ENCODE data around the gene NPY4R2. TPM values are rescaled to one million over a fixed set of nuclear protein-coding genes. Genes with fewer than 3 reads are reported as not detected.
"Not testable (repeated sequence)": the region's sequence is repeated elsewhere in the genome, so short reads cannot be mapped to it uniquely, and the experiment has no call there.

NPY4R2 gene
- total RNA-seq, 2 donors from 2014 or later: not detected

DNA sequence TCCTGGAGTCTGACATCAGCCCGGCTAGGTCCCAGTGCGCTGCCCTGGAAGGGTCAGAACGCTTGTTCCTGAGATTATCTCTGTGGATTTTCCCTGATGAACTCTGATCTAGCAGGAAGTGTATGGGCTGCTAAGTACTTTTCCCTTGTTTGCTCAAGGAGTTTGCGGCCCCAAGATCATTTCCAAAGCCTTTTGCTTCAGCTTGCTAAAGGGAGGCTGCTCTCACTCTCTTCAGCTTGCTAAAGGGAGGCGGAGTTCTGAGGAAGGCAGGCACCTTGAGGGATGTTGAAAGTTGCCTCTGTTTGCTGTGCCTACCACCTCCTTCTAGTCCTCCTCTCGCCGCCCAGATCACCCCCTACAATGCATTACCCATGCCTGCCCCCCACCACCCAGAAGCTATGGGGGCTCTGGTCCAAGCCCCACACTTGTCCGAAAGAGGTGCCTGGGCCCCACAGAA is 18.3 kb downstream of the NPY4R2 start:
- intact Hi-C loops (cut with DNase I); H3K4me1 ChIP-seq; H3K27ac ChIP-seq; H3K27me3 ChIP-seq; ATAC-seq; H3K36me3 ChIP-seq (replicated peaks in 1 of 2; ENCODE audit: insufficient read depth in 1 of 2, low read depth in 2 of 2); DNase-seq; H3K4me3 ChIP-seq; H3K9me3 ChIP-seq: not testable (repeated sequence)
- 50 to 95% methylated on average over 3 to 6 of the region's 8 CpGs for WGBS, 2 donors

DNA sequence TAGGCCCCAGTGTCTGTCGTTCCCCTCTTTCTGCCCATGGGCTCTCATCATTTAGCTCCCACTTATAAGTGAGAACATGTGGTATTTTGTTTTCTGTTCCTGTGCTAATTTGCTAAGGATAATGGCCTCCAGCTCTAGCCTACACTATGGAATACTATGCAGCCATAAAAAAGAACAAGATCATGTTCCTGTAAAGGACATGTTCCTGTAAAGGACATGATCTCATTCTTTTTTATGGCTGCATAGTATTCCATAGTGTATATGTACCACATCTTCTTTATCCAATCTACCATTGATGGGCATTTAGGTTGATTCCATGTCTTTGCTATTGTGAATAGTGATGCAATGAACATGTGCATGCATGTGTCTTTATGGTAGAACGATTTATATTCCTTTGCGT is 19.2 kb downstream of the NPY4R2 start:
- H3K27me3 ChIP-seq; H3K4me1 ChIP-seq; DNase-seq; intact Hi-C loops (cut with DNase I); H3K4me3 ChIP-seq; ATAC-seq; H3K27ac ChIP-seq; H3K36me3 ChIP-seq (replicated peaks in 1 of 2; ENCODE audit: insufficient read depth in 1 of 2, low read depth in 2 of 2); H3K9me3 ChIP-seq: not testable (repeated sequence)
- WGBS, 2 donors: 83 to 100% methylated on average over 1 of the region's 3 CpGs

DNA sequence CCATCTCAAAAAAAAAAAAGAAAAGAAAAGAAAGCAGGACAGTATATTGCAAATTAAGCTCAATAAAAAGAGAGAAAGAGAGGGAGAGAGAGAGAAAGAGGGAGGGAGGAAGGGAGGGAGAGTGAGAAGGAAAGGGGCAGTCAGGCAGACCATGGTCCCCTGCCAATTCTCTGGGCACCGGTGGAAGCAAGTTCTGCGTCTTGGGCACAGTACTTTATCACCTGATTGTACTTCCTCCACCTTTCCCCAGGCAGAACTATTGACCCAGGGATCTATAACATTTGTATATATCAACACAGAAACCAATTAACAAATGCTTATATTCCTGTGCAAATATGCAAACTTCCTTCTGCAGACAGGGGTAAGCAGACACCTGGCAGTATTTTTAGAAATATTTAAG is 22.4 kb downstream of the NPY4R2 start:
- H3K9me3 ChIP-seq; H3K4me3 ChIP-seq; DNase-seq; H3K27me3 ChIP-seq; H3K4me1 ChIP-seq; ATAC-seq; H3K27ac ChIP-seq; H3K36me3 ChIP-seq (replicated peaks in 1 of 2; ENCODE audit: insufficient read depth in 1 of 2, low read depth in 2 of 2); intact Hi-C loops (cut with DNase I): not testable (repeated sequence)
- 14 to 18% methylated on average over 2 of the region's 2 CpGs for WGBS, 2 donors

GRCh38 chr10:47941379-47941778 is 22.9 kb downstream of the NPY4R2 start:
- intact Hi-C loops (cut with DNase I); H3K27ac ChIP-seq; H3K4me1 ChIP-seq; ATAC-seq; H3K36me3 ChIP-seq (replicated peaks in 1 of 2; ENCODE audit: insufficient read depth in 1 of 2, low read depth in 2 of 2); H3K9me3 ChIP-seq; DNase-seq; H3K4me3 ChIP-seq; H3K27me3 ChIP-seq: not testable (repeated sequence)
- WGBS, 2 donors: 39 to 73% methylated on average over 5 to 6 of the region's 6 CpGs

- intact Hi-C loops (cut with DNase I); DNase-seq; H3K4me3 ChIP-seq; H3K36me3 ChIP-seq (replicated peaks in 1 of 2; ENCODE audit: insufficient read depth in 1 of 2, low read depth in 2 of 2); H3K27ac ChIP-seq; H3K9me3 ChIP-seq; H3K4me1 ChIP-seq; H3K27me3 ChIP-seq: not testable (repeated sequence)
- ATAC-seq: peak; percentile 24
- WGBS, 2 donors: 27 to 44% methylated on average over 1 of the region's 8 CpGs
These were observed 24.0 kb downstream of the NPY4R2 start for GRCh38 chr10:47942351-47943019.

DNA sequence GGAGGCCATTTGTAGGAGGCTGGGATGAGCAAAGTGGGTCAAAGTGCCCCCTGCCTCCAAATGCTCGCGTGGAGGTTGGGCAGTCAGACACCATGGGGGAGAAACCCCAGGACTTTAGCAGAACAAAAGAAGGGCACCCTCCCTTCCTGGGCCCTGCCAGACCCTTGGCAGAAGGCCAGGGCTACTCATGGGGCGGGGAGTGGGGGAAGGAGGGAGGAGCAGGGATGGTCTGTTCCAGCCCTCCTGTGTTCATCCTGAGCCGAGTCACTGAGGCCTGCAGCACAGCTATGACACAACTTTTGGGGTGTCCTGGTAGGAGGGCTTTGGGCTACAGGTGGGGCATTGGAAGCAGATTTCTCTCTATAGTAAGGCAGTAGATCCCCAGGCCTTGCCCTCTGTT is 24.9 kb downstream of the NPY4R2 start:
- H3K4me1 ChIP-seq; H3K36me3 ChIP-seq (replicated peaks in 1 of 2; ENCODE audit: insufficient read depth in 1 of 2, low read depth in 2 of 2); H3K4me3 ChIP-seq; H3K27me3 ChIP-seq; H3K9me3 ChIP-seq; H3K27ac ChIP-seq; ATAC-seq; DNase-seq; intact Hi-C loops (cut with DNase I): not testable (repeated sequence)
- WGBS, 2 donors: no CpG with 5 or more reads among the region's 4 CpGs

DNA sequence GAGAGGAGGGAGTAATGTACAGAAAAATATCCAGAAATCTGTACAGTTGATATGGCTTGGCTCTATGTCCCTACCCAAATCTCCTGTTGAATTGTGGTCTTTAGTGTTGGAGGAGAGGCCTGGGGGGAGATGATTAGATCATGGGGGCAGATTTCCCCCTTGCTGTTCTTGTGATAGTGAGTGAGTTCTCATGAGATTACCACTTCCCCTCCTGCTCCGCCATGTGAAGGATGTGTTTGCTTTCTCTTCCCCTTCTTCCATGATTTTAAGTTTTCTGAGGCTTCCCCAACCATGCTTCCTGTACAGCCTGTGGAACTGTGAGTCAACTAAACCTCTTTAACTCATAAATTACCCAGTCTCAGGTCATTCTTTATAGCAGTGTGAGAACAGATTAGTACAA is 29.0 kb downstream of the NPY4R2 start:
- WGBS, 2 donors: 75 to 80% methylated on average over 1 of the region's 1 CpG
- ATAC-seq; H3K27me3 ChIP-seq; intact Hi-C loops (cut with DNase I); H3K36me3 ChIP-seq (replicated peaks in 1 of 2; ENCODE audit: insufficient read depth in 1 of 2, low read depth in 2 of 2); H3K4me3 ChIP-seq; H3K4me1 ChIP-seq; H3K27ac ChIP-seq; DNase-seq; H3K9me3 ChIP-seq: not testable (repeated sequence)

DNA sequence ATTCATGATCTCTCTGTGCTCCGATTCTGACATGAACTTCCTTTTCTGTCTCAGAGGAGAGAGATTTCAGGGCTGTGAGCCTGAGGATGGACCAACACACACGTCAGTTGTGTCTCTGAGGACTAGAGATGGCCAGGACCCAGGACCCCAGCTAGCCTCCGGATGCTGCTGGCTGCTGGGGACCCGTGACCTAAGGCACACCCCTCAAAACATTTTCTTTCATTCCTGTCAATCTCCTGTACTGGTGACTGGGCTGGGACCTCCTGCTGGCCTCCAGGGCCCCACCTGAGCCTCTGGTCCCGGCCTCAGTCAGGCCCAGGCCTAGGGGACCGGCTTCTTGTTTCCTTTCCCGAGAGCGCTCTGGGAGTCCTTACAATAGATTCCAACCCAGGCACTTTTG is 38.7 kb downstream of the NPY4R2 start:
- H3K27ac ChIP-seq; ATAC-seq; H3K27me3 ChIP-seq; DNase-seq; intact Hi-C loops (cut with DNase I); H3K4me3 ChIP-seq; H3K36me3 ChIP-seq (replicated peaks in 1 of 2; ENCODE audit: insufficient read depth in 1 of 2, low read depth in 2 of 2); H3K4me1 ChIP-seq; H3K9me3 ChIP-seq: not testable (repeated sequence)
- 73 to 80% methylated on average over 7 to 8 of the region's 8 CpGs for WGBS, 2 donors

GRCh38 chr10:47959677-47960076 is 41.2 kb downstream of the NPY4R2 start:
- ATAC-seq; H3K4me3 ChIP-seq; H3K4me1 ChIP-seq; H3K27ac ChIP-seq; H3K36me3 ChIP-seq (replicated peaks in 1 of 2; ENCODE audit: insufficient read depth in 1 of 2, low read depth in 2 of 2); H3K27me3 ChIP-seq; DNase-seq; H3K9me3 ChIP-seq; intact Hi-C loops (cut with DNase I): not testable (repeated sequence)
- WGBS, 2 donors: 72 to 83% methylated on average over 2 to 4 of the region's 5 CpGs

DNA sequence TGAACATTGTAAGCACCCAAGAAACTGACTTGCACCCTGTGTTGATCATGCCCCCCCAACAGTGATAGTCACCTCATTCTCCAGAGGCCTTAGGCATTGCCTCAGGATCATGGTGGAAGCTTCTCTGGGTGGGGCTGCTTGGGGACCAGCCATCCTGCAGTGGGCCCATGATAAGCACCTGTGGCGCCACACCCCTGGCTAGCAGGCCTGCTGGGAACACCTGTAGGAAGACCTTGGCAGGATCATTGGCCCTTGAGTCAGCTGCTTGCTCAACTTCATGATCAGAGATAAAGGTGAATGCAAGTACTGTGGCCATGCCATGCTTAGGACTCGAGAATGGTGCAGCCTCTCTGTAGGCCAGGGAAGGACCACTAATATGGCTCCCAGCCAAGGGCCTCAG is 42.2 kb downstream of the NPY4R2 start:
- DNase-seq; H3K4me3 ChIP-seq; H3K4me1 ChIP-seq; H3K9me3 ChIP-seq; H3K36me3 ChIP-seq (replicated peaks in 1 of 2; ENCODE audit: insufficient read depth in 1 of 2, low read depth in 2 of 2); intact Hi-C loops (cut with DNase I); ATAC-seq; H3K27ac ChIP-seq; H3K27me3 ChIP-seq: not testable (repeated sequence)
- WGBS, 2 donors: no CpG with 5 or more reads among the region's 2 CpGs

GRCh38 chr10:47962785-47963184 is 44.3 kb downstream of the NPY4R2 start:
- ATAC-seq; H3K27ac ChIP-seq; H3K36me3 ChIP-seq (replicated peaks in 1 of 2; ENCODE audit: insufficient read depth in 1 of 2, low read depth in 2 of 2); H3K4me3 ChIP-seq; DNase-seq; H3K4me1 ChIP-seq; H3K27me3 ChIP-seq; intact Hi-C loops (cut with DNase I); H3K9me3 ChIP-seq: not testable (repeated sequence)
- WGBS, 2 donors: no CpG with 5 or more reads among the region's 5 CpGs

DNA sequence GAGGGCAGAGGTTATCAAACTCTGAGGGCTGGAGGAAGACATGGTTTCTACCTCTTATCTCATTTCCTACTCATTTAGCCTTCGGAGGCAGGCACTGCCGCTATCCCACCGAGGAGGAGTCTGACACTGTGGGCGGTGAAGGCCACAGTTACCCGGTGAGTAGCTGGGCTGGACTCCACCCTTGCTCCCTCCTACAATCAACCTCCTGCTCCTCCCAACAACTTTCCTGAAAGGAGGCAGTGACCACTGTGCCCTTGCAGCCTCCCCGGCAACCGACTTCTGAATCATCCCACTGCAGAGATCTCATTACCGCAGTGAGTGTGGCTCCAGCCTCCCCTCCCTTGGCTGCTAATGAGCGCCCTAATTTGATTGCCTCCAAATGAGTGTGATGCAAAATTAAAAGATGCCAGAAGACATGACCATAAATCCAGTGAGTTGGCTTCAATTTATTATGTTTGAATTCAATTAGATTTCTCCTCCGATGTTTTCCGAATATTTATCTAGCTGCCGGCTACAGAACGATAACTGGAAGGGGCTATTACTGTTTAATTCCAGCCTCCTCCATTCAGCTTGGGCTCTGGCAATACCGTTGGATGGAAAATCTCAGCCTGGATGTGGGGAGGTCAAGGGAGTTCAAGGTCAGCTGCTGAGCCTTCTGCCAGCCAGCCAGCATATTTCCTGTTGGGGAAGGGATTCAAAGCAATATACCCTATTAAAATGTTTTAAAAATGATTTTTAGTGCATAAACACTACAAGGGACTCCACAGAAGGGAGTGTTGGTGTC is 46.0 kb downstream of the NPY4R2 start:
- H3K36me3 ChIP-seq (replicated peaks in 1 of 2; ENCODE audit: insufficient read depth in 1 of 2, low read depth in 2 of 2); ATAC-seq; H3K4me3 ChIP-seq; H3K27ac ChIP-seq; DNase-seq; H3K27me3 ChIP-seq; H3K4me1 ChIP-seq; H3K9me3 ChIP-seq; intact Hi-C loops (cut with DNase I): not testable (repeated sequence)
- 10% methylated on average over 2 of the region's 14 CpGs; no CpG with 5 or more reads in 1 of the 2 donors for WGBS, 2 donors

Data from body of pancreas (tissue), 4 donors.